ENCODE data around the gene SPIRE2. TPM values are rescaled to one million over a fixed set of nuclear protein-coding genes. Genes with fewer than 3 reads are reported as not detected.
A peak's percentile ranks its signal among the peaks of the same experiment; 100 is the strongest.
"Not testable (repeated sequence)": the region's sequence is repeated elsewhere in the genome, so short reads cannot be mapped to it uniquely, and the experiment has no call there.

The SPIRE2 gene
- total RNA-seq, 2 donors from 2014 or later = 0.69 to 0.91 TPM

GRCh38 chr16:89913408-89914387, 85.4 kb downstream of the SPIRE2 start:
- no peak overlapping the region for H3K4me3 Mint-ChIP-seq
- DNase-seq (no peak), ATAC-seq (replicated peaks in 1 of 2) (no peak)
- peaks cover 0 to 5% of the 10 kb centered on the region in 2 donors for H3K9me3 Mint-ChIP-seq
- H3K27me3 Mint-ChIP-seq (ENCODE audit: low read depth) = peaks cover 3% of the 10 kb centered on the region
- H3K36me3 Mint-ChIP-seq (ENCODE audit: insufficient read depth in 2 of 2) = peaks cover 9 to 10% of the 10 kb centered on the region in 2 donors
- peaks cover 13% of the 10 kb centered on the region for H3K4me1 Mint-ChIP-seq (ENCODE audit: low read depth)
- H3K27ac Mint-ChIP-seq = no peak overlapping the region

- not testable (repeated sequence) for H3K27ac Mint-ChIP-seq; H3K9me3 Mint-ChIP-seq; H3K36me3 Mint-ChIP-seq (ENCODE audit: insufficient read depth in 2 of 2); ATAC-seq (replicated peaks in 1 of 2); DNase-seq; H3K4me3 Mint-ChIP-seq
- H3K27me3 Mint-ChIP-seq (ENCODE audit: low read depth) = peaks cover 10% of the 10 kb centered on the region
- peaks cover 23% of the 10 kb centered on the region for H3K4me1 Mint-ChIP-seq (ENCODE audit: low read depth)
Measured at GRCh38 chr16:89914642-89915285, 86.5 kb downstream of the SPIRE2 start.

- ATAC-seq (replicated peaks in 1 of 2) = no peak
- H3K9me3 Mint-ChIP-seq = peaks cover 0 to 5% of the 10 kb centered on the region in 2 donors
Measured at GRCh38 chr16:89915303-89916232, 87.3 kb downstream of the SPIRE2 start.

GRCh38 chr16:89917773-89918452, 89.6 kb downstream of the SPIRE2 start:
- peak overlapping the region; percentile 65 to 79 for H3K4me3 Mint-ChIP-seq
- peak; percentile 87 to 89 for DNase-seq
- peak; percentile 77 to 81 for ATAC-seq (replicated peaks in 1 of 2)
- H3K27ac Mint-ChIP-seq = no peak overlapping the region
- peaks cover 31% of the 10 kb centered on the region for H3K27me3 Mint-ChIP-seq (ENCODE audit: low read depth)
- peaks cover 0 to 5% of the 10 kb centered on the region in 2 donors for H3K9me3 Mint-ChIP-seq
- peaks cover 47% of the 10 kb centered on the region for H3K4me1 Mint-ChIP-seq (ENCODE audit: low read depth)
- H3K36me3 Mint-ChIP-seq (ENCODE audit: insufficient read depth in 2 of 2) = peaks cover 2 to 6% of the 10 kb centered on the region in 2 donors

More at GRCh38 chr16:89915303-89916232, 87.3 kb downstream of the SPIRE2 start:
- no peak overlapping the region for H3K27ac Mint-ChIP-seq
- H3K4me3 Mint-ChIP-seq = no peak overlapping the region
- peaks cover 31% of the 10 kb centered on the region for H3K4me1 Mint-ChIP-seq (ENCODE audit: low read depth)
- no peak for DNase-seq
- H3K27me3 Mint-ChIP-seq (ENCODE audit: low read depth) = peaks cover 18% of the 10 kb centered on the region
- peaks cover 6 to 9% of the 10 kb centered on the region in 2 donors for H3K36me3 Mint-ChIP-seq (ENCODE audit: insufficient read depth in 2 of 2)

- H3K4me1 Mint-ChIP-seq (ENCODE audit: low read depth) = peaks cover 47% of the 10 kb centered on the region
- H3K27me3 Mint-ChIP-seq (ENCODE audit: low read depth) = peaks cover 31% of the 10 kb centered on the region
- peaks cover 0 to 5% of the 10 kb centered on the region in 2 donors for H3K9me3 Mint-ChIP-seq
- H3K36me3 Mint-ChIP-seq (ENCODE audit: insufficient read depth in 2 of 2) = peaks cover 0 to 6% of the 10 kb centered on the region in 2 donors
- peak within 1 kb of the TSS; percentile 65 to 79 for H3K4me3 Mint-ChIP-seq
- peak; percentile 48 to 54 for DNase-seq
- no peak within 1 kb of the TSS for H3K27ac Mint-ChIP-seq
- peak; percentile 13 to 17 for ATAC-seq (replicated peaks in 1 of 2)
Measured at GRCh38 chr16:89918453-89919347, 90.4 kb downstream of the SPIRE2 start, which contains the start of gene MC1R. Gene MC1R, plus strand, starts transcription at chr16:89918862. Its CDS starts 397 bp downstream, at chr16:89919259.

- no peak overlapping the region for H3K27ac Mint-ChIP-seq
- ATAC-seq (replicated peaks in 1 of 2) (no peak), DNase-seq (no peak)
- peak overlapping the region in 1 of 2 donors; percentile 43 for H3K4me3 Mint-ChIP-seq
- no peaks in the 10 kb centered on the region for H3K36me3 Mint-ChIP-seq (ENCODE audit: insufficient read depth in 2 of 2)
- H3K4me1 Mint-ChIP-seq (ENCODE audit: low read depth) = peaks cover 47% of the 10 kb centered on the region
- no peaks in the 10 kb centered on the region for H3K9me3 Mint-ChIP-seq
- peaks cover 37% of the 10 kb centered on the region for H3K27me3 Mint-ChIP-seq (ENCODE audit: low read depth)
Measured at GRCh38 chr16:89919535-89920406, 91.5 kb downstream of the SPIRE2 start.

- H3K27ac Mint-ChIP-seq = no peak overlapping the region
- H3K4me3 Mint-ChIP-seq = peak overlapping the region; percentile 25 to 84
Measured at GRCh38 chr16:89920723-89921122, 92.4 kb downstream of the SPIRE2 start.

More at GRCh38 chr16:89920723-89921122, 92.4 kb downstream of the SPIRE2 start:
- Mint-ChIP-seq H3K36me3 (ENCODE audit: insufficient read depth in 2 of 2) (no peaks in the 10 kb centered on the region), H3K27me3 (ENCODE audit: low read depth) (peaks cover 43% of the 10 kb centered on the region), H3K4me1 (ENCODE audit: low read depth) (peaks cover 54% of the 10 kb centered on the region), H3K9me3 (no peaks in the 10 kb centered on the region)
- ATAC-seq (replicated peaks in 1 of 2) (no peak), DNase-seq (no peak)

Other genes with a start within 250 kb of the SPIRE2 start
- gene DPEP1, start 214.8 kb upstream of the SPIRE2 start, total RNA-seq = not detected
- 10 to 100 TPM; 65.0 to 68.1 TPM for gene CHMP1A, start 170.8 kb upstream of the SPIRE2 start, total RNA-seq
- 10 to 100 TPM in 1 of 2 donors, 1 to 10 TPM in 1; 10.0 to 12.1 TPM for gene SPATA33, start 170.6 kb upstream of the SPIRE2 start, total RNA-seq
- gene CDK10, start 141.8 kb upstream of the SPIRE2 start, total RNA-seq = 10 to 100 TPM; 66.6 to 83.2 TPM
- 1 to 10 TPM; 6.1 to 6.5 TPM for gene SPATA2L, start 126.8 kb upstream of the SPIRE2 start, total RNA-seq
- gene VPS9D1, start 107.6 kb upstream of the SPIRE2 start, total RNA-seq = 1 to 10 TPM; 4.7 to 6.5 TPM
- 10 to 100 TPM; 27.1 to 31.1 TPM for gene ZNF276, start 106.9 kb upstream of the SPIRE2 start, total RNA-seq
- 100 to 1,000 TPM in 1 of 2 donors, 10 to 100 TPM in 1; 90.6 to 128 TPM for gene FANCA, start 11.8 kb upstream of the SPIRE2 start, total RNA-seq
- gene TCF25, start 45.1 kb downstream of the SPIRE2 start, total RNA-seq = 100 to 1,000 TPM; 167 to 195 TPM
- gene MC1R, start 90.4 kb downstream of the SPIRE2 start, total RNA-seq = 10 to 100 TPM in 1 of 2 donors, 1 to 10 TPM in 1; 7.6 to 15.2 TPM
- 1 to 10 TPM; 1.3 to 2.7 TPM for gene TUBB3, start 94.9 kb downstream of the SPIRE2 start, total RNA-seq
- 10 to 100 TPM; 22.5 to 23.8 TPM for gene DEF8, start 120.3 kb downstream of the SPIRE2 start, total RNA-seq
- gene DBNDD1, start 191.0 kb downstream of the SPIRE2 start, total RNA-seq = 1 to 10 TPM in 1 of 2 donors, under 1 TPM in 1; 0.70 to 1.4 TPM
- not detected for gene PRDM7, start 248.9 kb downstream of the SPIRE2 start, total RNA-seq